NCI-H69 (cell line): ENCODE results near the gene ZNF586.
A peak's percentile ranks its signal among the peaks of the same experiment; 100 is the strongest.
"Not testable (repeated sequence)": the region's sequence is repeated elsewhere in the genome, so short reads cannot be mapped to it uniquely, and the experiment has no call there.

Source experiments
- DNase-seq: peaks from one replicate; lab custom pipeline; 2025; lab: John Stamatoyannopoulos, UW

Gene ZNF586

DNA sequence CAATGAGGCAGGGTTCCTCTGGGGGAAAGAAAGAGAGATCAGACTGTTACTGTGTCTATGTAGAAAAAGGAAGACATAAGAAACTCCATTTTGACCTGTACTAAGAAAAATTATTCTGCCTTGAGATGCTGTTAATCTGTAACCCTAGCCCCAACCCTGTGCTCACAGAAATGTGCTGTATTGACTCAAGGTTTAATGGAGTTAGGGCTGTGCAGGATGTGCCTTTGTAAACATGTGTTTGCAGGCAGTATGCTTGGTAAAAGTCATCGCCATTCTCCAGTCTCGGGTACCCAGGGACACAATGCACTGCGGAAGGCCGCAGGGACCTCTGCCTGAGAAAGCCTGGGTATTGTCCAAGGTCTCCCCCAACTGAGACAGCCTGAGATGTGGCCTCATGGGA is 54.1 kb downstream of the ZNF586 start:
- DNase-seq, result not testable (repeated sequence)

- DNase-seq, result no peak
Measured at GRCh38 chr19:57825511-57825910, 56.0 kb downstream of the ZNF586 start.

DNA sequence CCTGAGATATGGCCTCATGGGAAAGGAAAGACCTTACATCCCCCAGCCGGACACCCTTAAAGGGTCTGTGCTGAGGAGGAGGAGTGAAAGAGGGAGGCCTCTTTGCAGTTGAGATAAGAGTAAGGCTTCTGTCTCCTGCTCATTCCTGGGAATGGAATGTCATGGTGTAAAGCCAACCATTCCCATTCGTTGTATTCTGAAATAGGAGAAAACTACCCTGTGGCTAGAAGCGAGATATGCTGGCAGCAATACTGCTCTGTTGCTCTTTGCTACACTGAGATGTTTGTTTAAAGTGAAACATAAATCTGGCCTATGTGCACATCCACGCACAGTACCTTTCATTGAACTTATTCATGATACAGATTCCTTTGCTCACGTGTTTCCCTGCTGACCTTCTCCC is 59.8 kb downstream of the ZNF586 start:
- no peak for DNase-seq

DNA sequence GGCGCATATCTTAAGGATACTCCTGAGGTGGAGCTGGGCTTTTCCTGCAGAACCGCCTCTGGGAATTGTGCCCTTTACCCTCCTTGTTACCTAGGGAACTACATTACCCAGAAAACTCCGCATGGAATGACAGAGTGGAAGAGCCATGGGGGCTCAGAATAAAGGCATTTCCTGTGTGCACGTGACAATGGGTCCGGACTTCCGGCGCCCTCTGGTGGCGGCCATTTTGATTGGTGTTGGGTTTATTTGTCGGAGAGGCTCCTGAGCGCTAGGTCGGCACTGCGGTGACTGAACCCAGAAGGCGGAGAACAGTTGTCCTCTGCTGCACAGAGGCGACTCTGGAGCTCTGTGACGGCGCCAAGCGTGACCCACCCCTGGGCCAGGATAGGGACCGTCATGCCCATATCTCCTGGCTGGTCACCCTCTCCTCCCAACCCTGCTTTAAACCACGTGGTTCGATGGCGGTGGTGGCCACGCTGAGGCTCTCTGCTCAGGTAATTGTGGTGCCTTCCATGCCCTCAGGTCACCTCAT is 60.7 kb downstream of the ZNF586 start, which contains the start of gene ZNF587B:
Gene ZNF587B, plus strand, starts transcription at position 229 of the 532 bp plus-strand sequence. Its CDS starts 230 bp downstream, at position 459.
- DNase-seq, result peak; percentile 55
